HG02642 (cell line): ENCODE measurements around the gene DYRK1A.
"Not testable (repeated sequence)": the region's sequence is repeated elsewhere in the genome, so short reads cannot be mapped to it uniquely, and the experiment has no call there.

Experiments used
- ATAC-seq: cut with Tn5 transposase; IDR thresholded peaks from one replicate; pipeline ENCODE4 v1.9.1; 2021; ENCODE audit warnings: mild to moderate bottlenecking; ENCODE audit not compliant: unreplicated experiment, poor library complexity

DYRK1A gene

DNA sequence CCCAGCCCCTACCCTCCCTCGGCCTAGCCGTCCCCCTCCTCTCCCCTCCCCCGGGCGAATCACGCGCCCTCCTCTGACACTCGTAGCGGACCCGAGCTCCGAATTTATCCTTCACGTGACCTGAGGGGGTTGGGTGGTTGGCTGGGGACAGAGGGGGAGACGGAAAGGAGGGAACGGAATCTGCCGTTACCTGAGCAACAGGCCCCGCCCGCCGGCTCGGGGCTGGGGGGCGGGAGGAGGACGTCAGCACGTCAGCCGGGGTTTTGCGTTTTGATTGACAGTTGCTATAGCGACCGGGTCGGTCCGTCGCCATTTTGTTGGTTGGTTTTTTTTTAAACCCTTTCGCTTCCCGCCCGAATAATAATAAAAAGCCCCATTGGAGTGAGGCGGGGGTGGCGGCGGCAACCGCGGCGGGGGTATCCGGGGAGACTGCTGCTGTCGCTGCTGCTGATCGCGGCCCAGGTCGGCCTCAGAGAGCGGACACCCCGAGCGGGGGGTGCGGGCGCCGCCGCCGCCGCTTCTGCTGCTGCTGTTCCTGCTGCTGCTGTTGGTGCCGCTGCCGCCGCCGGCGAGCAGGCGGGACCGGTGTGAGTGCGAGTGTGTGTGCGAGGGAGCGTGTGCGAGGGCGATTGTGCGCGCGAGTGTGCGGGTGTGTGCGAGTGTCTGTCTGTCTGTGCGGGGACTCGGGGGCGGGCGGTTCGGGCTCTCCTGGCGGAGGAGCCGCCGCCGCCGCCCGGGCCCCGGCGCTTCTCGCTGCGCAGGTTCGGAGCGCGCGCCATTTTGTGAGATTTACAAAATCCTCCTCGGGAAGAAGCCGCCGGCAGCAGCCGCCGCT lies at the start of gene DYRK1A:
Gene DYRK1A (plus strand): TSS at position 292 of the 835 bp plus-strand sequence. CDS start 53,602 bp downstream, outside the sequence.
- ATAC-seq, result peak; percentile 70

DNA sequence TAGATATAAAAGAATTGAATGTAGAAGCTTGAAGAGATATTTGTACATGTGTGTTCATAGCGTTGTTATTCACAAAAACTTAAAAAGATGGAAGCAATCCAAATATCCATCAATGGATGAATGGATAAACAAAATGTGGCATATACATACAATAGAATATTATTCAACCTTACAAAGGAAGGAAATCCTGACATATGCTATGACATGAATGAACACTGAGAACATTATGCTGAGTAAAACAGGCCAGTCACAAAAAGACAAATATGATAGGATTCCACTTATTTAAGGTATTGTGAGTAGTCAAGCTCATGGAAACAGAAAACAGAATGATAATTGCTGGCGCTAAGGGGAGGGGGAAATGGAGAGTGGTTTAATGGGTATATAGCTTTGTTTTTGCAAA lies 47.0 kb upstream of the DYRK1A start:
- no peak for ATAC-seq

DNA sequence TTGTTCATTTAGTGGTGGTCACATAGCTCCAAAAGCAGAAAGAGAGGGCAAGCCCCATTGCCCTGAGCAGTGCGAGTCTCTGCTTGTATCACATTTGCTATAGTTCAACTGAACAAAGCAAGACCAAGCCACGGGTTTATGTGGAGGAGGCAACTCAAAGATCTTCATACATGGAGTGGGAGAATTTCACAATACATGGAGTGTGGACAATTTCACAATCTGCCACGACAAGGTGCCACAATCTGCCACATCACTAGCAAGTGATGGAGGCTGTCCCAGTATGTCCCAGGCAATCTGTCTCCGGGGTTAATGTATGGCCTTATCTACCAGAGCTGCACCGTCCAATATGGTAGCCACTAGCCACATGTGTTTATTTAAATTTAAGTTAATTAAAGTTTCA lies 44.5 kb upstream of the DYRK1A start:
- ATAC-seq, result no peak

DNA sequence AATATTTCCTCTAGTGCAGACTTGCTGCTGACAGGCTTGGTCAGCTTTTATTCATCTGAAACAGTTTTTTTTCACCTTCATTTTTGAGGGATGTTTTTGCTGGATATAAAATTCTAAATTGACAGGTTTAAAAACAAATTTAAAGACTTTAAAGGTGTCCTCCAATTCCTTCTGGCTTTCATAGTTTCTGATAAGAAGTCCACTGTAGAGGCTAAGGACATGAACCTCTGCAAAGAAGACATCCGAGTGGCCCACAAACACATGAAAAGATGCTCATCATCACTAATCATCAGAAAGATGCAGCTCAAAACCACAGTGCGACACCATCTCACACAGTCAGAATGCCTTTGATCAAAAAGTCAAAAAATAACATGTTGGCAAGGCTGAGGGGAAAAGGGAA lies 42.0 kb upstream of the DYRK1A start:
- no peak for ATAC-seq

DNA sequence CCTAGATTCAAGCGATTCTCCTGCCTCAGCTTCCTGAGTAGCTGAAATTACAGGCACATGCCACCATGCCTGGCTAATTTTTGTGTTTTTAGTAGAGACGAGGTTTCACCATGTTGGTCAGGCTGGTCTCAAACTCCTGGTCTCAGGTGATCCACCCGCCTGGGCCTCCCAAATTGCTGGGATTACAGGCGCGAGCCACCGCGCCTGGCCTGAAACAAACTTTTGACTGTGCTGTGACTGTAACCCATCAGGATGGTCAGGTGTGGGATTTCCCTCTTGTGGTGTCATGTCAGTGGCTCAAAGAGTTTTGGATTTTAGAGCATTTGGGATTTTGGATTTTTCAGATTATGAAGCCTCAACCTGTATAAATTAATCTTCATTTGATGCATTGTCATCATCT lies 38.4 kb upstream of the DYRK1A start:
- ATAC-seq, result not testable (repeated sequence)

DNA sequence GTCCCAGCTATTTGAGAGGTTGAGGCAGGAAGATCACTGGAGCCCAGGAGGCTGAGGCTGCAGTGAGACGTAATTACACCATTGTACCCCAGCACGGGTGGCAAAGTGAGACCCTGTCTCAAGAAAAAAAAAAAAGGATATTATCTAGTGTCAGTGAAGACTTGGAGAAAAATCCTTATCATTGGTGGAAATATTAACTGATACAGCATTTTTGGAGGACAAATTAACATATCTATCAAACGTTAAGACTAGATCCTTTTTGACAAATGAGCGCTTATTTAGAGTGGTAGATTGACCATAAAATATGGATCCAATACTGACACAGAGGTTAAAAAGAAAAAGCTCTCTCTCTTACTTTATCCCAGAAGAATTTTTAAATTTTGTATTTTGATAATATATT lies 35.2 kb upstream of the DYRK1A start:
- ATAC-seq, result no peak

DNA sequence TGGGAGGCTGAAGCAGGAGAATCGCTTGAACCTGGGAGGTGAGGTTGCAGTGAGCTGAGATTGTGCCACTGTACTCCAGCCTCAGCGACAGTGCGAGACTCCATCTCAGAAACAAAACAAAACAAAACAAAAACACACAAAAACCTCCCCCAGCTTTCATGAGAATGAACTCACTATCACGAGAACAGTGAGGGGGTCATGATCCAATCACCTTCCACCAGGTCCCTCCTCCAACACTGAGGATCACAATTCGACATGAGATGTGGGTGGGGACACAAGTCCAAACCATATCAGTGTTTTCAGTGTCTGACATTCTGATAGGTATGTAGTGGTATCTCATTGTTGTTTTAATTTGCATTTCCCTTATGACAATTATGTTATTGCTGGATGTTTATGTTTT lies 31.5 kb upstream of the DYRK1A start:
- no peak for ATAC-seq

DNA sequence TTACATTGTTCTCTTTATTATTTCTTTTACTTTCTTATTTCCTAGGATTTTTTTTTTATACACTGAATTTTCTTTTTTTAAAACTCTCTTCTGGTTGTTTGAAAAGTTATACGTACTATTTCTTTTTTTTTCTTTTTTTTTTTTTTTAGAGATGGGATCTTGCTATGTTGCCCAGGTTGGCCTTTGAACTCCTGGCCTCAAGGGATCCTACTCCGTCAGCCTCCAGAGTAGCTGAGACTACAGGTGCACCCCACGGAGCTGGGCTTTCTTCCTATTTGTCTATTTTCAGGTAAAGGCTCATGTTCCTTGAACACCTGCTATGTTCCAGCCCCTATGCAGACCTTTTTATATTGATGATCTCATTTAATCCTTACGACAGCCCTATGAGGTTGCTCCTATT lies 29.4 kb upstream of the DYRK1A start:
- ATAC-seq, result no peak

DNA sequence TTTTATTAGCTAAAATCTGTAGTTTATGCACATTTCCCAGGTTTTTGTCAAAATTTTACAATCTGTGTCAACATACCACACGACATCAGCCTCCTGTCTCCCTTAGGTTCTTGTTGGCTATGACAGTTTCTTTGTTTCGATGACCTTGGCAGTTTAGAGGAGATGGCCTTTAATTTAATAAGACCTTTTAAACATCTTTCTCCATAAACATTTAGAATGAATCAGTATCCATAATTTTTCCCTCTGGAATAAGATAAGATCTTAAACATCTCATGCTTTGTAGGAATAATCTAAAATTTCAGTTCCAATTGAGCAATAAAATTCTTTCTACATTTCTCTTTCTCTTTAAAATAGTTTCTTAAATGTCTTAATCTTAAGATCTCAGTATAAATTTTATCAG lies 28.7 kb upstream of the DYRK1A start:
- no peak for ATAC-seq

DNA sequence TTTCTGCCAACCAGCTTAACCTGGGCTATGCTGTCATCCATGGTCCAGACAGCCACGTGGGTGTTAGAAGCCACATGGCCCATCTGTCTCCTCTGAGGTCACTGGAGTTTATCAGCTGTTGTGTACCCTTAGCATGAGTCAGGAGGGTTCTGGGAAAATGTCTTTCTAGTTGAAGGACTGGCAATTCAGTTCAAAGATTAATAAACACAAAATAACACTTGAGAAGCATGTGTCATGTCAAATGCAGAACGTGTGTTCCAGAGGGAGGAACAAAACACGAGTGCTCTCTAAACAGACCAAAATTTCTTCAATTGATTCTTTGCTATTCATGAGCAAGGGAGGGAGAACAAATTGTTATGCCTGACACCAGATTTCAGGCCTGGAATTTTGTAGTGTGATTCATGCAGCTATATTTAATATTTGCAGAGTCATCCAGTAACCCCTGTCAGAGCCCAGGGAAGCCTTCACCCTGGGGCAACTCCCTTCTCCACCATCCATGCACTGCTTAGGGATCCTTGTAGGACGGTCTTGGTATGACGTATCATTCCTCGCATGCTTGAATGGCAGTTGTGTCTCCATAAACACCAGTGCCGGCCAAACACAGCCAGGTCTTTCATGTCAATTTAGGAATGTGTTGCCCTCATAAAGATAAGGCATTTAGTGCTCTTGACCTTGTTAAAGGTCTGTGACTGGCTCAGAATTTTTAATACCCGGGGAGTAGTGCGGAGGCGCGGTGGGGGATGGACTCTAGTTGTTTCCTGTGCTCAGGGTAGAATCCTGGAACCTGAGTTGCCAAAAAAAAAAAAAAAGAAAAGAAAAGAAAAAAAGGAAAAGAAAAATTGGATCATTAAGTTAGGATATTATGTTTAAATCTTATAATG lies 27.7 kb upstream of the DYRK1A start:
- ATAC-seq, result no peak

DNA sequence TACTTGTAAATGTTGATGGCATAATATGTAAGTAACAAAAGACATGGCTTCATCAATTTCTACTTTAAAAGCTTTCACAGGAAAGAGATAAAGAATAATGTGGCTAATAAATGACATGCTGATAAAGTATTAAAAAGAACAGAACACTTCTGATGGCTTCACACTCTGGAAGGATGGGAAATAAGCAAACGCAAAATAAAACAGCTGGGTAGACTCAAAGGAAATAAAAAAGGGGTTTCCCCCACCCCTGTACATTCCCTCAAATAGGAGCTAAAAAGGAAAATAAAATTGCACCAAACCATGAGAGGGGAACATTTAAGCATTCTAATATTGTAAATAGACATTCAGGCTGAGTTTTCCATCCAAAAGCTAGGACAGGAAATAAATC lies 27.0 kb upstream of the DYRK1A start:
- no peak for ATAC-seq

DNA sequence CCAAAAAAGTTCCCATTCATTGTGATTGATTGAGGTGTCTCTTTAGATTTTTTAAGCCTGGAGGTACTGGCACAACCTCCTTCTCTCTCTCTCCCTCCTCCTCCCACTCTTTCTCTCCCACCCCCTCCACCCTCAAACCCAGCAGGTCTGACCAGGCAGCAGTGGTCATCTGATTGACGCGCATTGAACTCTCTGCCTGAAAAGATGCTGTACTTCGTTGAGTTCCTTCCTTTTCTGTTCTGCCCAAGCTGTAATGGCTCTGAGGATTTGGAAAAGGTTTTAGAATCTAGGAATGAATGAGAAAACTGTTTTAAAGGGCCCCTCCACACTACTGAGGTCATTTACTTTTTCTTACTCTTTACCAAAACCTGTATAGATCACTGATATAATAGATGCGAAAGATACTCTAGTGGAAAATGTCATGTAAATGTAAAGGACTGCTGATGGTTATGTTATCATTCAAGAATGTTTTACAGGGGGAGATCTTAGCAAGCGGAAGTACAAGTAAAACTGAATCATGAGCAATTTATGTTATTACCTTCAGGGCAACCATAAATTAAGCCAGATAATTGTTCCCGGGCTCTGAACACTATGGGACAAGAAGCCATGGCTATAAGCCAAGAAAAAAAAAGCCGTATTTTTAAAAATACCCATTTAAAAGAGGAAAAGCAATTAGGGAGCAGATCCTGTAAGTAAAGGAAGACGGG lies 25.2 kb upstream of the DYRK1A start:
- no peak for ATAC-seq

DNA sequence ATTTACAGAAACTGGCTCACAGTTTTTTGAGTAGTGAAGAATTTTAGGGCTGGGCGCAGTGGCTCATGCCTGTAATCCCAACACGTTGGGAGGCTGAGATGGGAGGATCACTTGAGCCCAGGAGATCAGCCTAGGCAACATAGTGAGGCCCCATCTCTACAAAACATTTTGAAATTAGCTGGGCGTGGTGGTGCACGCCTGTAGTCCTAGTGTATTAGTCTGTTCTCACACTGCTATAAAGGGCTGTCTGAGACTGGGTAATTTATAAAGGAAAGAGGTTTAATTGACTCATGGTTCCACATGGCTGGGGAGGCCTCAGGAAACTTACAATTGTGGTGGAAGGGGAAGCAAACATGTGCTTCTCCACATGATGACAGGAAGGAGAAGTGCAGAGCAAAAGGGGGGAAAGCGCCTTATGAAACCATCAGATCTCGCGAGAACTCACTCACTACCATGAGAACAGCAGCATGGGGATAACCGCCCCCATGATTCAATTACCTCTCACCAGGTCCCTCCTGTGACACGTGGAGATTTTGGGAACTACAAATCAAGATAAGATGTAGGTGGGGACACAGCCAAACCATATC lies 24.4 kb upstream of the DYRK1A start:
- ATAC-seq, result no peak

DNA sequence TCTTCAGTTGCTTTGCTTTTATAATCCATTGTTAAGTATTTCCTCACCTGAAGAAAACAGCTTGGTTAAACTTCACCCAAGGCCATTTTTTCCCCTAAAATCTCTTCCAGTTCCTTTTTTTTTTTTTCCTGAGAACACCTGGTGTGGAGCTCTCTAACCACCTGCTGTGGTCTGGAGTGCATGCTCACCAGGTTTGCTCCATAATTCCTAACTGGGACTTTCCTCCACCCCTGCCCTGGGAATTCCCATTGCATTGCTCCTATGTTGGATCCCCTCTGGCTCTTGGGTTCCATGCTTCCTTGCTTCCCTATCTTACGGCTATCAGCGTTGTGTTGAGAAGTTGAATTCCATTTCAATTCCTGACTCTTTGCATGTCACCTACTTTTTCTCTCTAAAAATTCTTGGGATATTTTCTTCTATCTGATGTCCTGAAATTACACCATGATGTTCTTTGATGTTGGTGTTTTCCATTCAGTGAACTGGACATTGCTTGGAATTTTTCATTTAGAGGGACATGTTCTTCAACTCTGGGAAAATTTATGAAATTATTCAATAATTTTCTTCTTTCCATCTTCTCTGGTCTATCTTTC lies 19.6 kb upstream of the DYRK1A start:
- no peak for ATAC-seq

DNA sequence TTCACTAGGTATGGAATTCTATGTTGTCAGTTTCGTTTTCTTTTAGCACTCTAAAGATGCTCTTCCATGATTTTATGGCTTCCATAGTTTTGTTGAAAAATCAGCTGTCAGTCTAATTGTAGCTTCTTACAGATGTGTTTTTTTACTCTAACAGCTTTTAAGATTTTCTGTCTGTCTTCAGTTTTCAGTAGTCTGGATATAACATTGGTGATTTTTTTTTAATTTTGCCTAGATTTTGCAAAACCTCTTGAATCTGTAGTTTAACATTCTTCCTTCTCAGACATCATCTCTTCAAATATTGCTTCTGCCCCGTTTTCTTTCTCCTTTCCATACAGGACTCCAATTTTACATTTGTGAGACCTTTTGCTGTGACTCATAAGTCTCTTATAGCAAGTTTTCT lies 17.9 kb upstream of the DYRK1A start:
- ATAC-seq, result no peak

DNA sequence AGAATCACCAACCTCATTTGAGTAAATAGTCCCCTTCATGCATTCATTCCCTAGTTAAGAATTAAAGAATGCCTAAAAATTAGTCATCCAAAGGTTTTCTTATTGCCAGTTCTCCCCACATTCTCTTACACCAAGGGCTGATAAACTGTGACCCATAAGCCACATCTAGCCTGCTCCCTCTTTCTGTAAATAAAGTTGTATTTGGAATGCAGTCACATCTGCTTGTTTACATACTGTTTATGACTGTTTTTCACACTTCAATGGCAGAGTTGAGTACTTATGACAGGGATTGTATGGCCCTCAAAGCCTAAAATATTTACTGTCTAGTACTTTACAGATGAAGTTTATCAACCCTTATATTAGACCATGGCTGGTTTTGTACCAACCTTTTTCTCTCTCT lies 16.1 kb upstream of the DYRK1A start:
- no peak for ATAC-seq

DNA sequence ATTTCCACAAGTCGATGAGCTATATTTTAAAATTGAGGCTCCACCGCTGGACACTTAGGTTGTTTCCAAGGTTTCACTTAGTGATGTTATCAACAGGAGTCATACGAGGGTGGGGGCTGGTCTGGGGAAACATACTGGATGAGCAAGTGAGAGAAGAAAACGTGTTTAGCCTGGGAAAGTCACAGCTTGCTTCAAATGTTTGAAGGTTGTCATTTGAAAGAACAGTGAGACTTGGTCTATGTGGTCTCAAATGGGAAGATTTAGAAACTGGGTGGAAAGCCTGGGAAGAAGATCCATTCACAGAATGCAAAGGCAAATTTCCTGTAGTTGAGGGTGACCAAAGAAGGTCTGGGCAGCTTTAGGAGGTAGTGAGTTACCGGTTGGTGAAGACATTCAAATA lies 9.9 kb upstream of the DYRK1A start:
- no peak for ATAC-seq

DNA sequence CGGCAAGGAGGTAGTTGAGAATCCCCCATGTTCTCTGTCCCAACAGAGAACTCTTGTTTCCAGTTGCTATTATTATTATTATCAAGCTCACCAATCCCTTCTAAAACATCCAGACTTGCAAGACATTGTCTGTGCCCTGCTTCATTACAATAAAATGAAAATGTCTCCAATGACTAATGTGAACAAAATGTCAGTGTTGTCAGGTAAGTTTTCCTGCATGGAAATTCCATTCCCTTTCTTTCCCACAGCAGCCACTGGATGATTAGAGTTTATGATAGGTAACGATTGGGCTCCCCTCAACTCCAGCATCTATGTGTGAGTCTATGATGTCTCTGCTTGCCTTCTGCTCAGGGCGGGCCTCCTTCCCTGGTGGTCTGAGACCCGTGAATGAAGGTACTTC lies 8.9 kb upstream of the DYRK1A start:
- no peak for ATAC-seq

DNA sequence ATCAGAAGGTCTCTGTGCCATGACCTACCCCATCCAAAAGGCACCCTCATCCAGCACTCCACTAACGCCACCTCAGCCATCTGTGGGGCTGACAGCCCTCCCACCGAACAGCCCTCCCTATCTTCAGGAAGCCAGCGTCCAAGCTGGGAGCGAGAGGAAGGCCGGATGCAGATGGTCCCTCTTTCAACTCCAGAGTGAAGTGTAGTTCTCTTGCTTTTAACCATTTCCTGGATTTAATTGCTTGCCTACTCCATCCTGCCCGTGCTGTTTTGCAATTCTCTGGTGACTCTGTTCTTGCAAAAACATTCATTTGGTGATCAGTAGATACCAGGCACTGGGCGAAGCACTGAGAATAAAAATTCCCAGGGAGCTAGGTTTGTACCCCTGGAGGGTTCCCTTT lies 8.2 kb upstream of the DYRK1A start:
- no peak for ATAC-seq

DNA sequence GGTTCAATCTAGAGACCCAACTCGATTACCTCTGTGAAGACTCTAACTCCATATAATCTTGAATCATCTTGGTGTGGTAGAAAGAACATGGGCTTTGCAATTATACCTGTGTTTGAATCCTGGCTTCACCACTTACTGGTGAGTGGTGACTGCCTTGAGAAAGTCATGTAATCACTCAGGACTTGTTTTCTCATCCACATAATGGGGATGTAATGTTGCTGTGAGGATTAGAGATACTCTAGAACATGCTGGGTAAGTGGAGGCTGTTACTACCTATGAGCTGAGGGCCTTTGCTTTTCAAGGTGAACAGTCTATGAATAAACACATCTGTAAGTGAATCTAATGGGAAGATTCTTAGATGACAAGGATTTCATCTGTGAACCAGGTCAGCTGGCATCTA lies 2.6 kb upstream of the DYRK1A start:
- ATAC-seq, result no peak
